OCI-M1 (cell line): ENCODE results near the gene HEPACAM.
A peak's percentile ranks its signal among the peaks of the same experiment; 100 is the strongest.

ENCODE experiments used
- DNase-seq: peaks from one replicate; lab custom pipeline; 2025; lab: John Stamatoyannopoulos, UW

Gene HEPACAM

GRCh38 chr11:124884869-124885479, 50.9 kb downstream of the HEPACAM start:
- DNase-seq: peak; percentile 14

- no peak for DNase-seq
These were observed 51.5 kb downstream of the HEPACAM start for GRCh38 chr11:124884340-124884739.

GRCh38 chr11:124882339-124883071, 53.3 kb downstream of the HEPACAM start:
- peak; percentile 34 for DNase-seq

GRCh38 chr11:124880958-124881357, 54.9 kb downstream of the HEPACAM start:
- no peak for DNase-seq

- DNase-seq: no peak
These were observed 55.6 kb downstream of the HEPACAM start for GRCh38 chr11:124880290-124880611.

GRCh38 chr11:124879493-124880289, 56.2 kb downstream of the HEPACAM start:
- no peak for DNase-seq

GRCh38 chr11:124878759-124879492, 56.9 kb downstream of the HEPACAM start:
- no peak for DNase-seq

- no peak for DNase-seq
These were observed 57.7 kb downstream of the HEPACAM start for GRCh38 chr11:124877910-124878758.

- no peak for DNase-seq
These were observed 58.3 kb downstream of the HEPACAM start for GRCh38 chr11:124877631-124877909.

GRCh38 chr11:124876818-124877630, 58.8 kb downstream of the HEPACAM start:
- DNase-seq: no peak

GRCh38 chr11:124875943-124876817, 59.7 kb downstream of the HEPACAM start:
- peak; percentile 97 for DNase-seq

- DNase-seq: no peak
These were observed 60.4 kb downstream of the HEPACAM start for GRCh38 chr11:124875401-124875800.

GRCh38 chr11:124874571-124875255, 61.1 kb downstream of the HEPACAM start:
- no peak for DNase-seq

- DNase-seq: no peak
These were observed 61.9 kb downstream of the HEPACAM start for GRCh38 chr11:124873951-124874350.

- no peak for DNase-seq
These were observed 63.1 kb downstream of the HEPACAM start for GRCh38 chr11:124872741-124873140.

GRCh38 chr11:124872280-124872679, 63.6 kb downstream of the HEPACAM start:
- DNase-seq: no peak

- no peak for DNase-seq
These were observed 65.4 kb downstream of the HEPACAM start for GRCh38 chr11:124870430-124870829.

GRCh38 chr11:124869856-124870387, 65.9 kb downstream of the HEPACAM start:
- DNase-seq: no peak

GRCh38 chr11:124869331-124869730, 66.5 kb downstream of the HEPACAM start:
- DNase-seq: no peak
